Medulla oblongata (tissue), 1 donor: ENCODE results near the gene PTPRN2.

Source experiments
- DNase-seq: peaks from one replicate; pipeline ENCODE4 v3.0.0-alpha.2; 2015; ENCODE audit errors: extremely low spot score

The PTPRN2 gene

GRCh38 chr7:157651366-157652160 lies 936.1 kb downstream of the PTPRN2 start:
- no peak for DNase-seq

DNA sequence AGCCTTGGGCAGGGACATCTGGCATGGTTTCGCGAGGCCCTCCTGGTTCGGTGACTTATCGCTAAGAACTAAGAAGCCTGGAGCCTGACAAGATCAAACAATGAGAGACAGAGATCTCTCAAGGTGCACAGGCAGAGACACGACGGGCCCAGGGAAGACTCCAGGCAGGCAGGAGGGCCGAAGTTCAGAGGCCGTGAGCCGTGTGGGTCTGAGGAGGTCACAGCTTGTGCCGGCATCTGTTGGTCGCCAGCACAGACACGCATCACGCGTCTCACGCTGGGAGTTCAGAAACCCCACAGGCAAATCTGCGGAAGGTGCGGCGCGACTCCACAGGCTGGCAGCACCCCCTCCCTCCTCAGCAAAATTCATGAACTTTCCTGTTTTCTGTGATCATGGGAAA lies 936.8 kb downstream of the PTPRN2 start:
- DNase-seq: no peak

- no peak for DNase-seq
Measured at GRCh38 chr7:157650131-157650631, 937.4 kb downstream of the PTPRN2 start.

DNA sequence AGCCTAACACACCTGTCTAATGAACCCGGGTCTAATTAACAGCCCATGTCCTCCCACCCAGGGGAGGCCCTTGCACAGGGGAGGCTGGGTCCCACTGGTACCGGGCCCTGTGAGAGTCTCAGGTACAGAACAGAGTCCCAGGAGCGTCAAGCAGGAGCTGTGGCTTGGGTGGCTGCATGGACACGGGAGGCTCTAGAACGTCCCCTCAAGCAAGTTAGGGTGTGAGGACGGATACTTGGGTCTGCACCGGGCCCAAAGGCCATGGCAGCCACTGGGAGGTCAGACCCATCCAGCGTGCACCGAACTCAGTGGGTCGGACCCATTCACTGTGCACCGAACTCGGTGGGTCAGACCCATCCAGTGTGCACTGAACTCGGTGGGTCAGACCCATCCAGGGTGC lies 941.1 kb downstream of the PTPRN2 start:
- DNase-seq: no peak

DNA sequence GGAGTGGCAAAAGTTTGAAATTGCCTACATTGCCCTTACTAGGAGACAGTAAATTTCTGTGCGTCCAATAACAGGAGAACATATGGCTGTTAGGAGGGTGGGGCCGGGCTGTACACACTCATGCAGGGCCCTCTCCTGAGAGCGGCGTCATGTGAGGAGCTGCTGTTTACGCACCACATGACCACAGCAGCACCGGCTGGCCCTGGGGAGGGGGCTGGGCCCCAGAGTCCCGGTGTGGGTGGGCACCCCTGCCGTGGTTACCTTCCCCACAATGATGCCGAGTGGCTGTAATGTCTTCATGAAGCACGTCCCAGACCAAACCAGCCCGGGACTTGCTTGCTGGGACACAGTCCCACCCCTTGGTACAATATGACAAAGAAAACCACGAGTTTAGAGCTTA lies 942.1 kb downstream of the PTPRN2 start:
- no peak for DNase-seq

GRCh38 chr7:157644946-157645345 lies 942.7 kb downstream of the PTPRN2 start:
- DNase-seq: no peak

DNA sequence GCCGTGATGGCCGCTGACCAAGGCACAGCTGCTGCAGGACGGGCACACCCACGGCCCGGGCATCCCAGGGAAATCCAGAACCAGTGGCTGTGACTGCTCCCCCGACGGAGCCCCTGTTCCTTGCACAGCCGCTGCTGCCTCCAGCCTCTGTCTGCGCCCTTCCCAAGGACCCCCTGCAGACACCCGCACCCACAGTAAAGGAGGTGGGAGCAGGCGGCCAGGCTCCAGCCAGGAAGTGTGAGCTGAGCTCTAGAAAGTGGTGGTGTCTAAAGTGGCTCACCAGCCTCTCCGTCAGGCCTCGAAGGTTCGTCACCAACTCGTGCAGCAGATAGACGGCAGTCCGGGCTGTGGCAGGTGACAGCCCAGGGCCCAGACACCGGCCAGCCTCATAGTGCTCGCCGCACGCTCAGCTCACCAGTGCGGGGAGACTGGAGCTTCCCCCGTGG lies 944.1 kb downstream of the PTPRN2 start:
- no peak for DNase-seq

GRCh38 chr7:157641866-157642265 lies 945.8 kb downstream of the PTPRN2 start:
- DNase-seq: no peak

- no peak for DNase-seq
Measured at GRCh38 chr7:157640144-157640543, 947.5 kb downstream of the PTPRN2 start.

DNA sequence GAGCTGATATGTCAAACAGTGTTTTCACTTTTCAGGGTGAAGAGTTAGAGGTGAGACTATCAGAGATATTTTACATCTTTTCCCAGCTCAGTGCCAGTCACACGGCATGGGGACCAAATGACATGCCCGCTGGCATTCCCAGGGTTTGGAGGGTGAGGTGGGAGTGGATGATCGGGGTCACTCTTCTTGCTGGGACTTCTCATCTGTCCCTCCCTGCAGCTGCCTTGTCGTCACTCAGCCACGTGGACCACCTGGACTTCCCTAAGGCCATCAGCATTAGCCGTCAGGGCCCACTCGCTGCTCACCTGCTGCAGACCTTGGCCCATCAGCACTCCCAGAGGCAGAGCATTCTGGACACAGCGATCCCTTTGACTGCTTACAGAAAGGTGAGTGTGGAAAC lies 949.1 kb downstream of the PTPRN2 start:
- no peak for DNase-seq

- DNase-seq: peak; percentile 10
Measured at GRCh38 chr7:157637216-157637949, 950.2 kb downstream of the PTPRN2 start.

DNA sequence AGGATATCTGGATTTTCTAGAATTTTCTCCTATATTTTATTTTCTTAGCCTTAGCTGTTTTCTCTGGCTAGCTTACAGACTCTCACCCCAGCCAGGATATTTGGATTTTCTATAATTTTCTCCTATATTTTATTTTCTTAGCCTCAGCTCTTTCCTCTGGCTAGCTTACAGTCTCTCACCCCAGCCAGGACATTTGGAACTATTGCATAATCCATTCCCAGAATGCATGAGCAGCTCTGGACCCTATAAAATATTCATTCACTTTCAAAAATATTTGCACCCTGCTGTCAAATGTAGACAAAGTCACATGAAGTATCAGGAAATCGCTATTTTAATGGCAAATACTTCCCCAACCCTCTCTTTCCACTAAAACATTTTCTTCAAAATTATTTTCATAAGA lies 952.0 kb downstream of the PTPRN2 start:
- DNase-seq: no peak

DNA sequence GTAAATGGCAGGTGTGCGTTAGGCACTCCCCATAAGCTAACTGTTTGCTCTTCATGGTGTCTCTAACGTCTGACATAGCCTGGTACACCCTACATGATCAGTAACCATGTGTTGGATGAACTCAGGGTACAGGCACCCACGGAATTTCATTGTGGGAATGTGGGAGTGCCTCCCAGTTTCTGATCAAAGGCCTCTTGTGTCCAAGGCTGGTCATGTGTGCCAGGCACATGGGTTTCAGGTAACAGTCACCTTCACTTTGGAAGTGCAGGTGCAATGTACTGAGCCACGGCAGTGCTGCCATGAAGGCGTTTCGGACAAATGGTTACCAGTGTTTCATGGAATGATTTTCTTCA lies 952.5 kb downstream of the PTPRN2 start:
- no peak for DNase-seq

DNA sequence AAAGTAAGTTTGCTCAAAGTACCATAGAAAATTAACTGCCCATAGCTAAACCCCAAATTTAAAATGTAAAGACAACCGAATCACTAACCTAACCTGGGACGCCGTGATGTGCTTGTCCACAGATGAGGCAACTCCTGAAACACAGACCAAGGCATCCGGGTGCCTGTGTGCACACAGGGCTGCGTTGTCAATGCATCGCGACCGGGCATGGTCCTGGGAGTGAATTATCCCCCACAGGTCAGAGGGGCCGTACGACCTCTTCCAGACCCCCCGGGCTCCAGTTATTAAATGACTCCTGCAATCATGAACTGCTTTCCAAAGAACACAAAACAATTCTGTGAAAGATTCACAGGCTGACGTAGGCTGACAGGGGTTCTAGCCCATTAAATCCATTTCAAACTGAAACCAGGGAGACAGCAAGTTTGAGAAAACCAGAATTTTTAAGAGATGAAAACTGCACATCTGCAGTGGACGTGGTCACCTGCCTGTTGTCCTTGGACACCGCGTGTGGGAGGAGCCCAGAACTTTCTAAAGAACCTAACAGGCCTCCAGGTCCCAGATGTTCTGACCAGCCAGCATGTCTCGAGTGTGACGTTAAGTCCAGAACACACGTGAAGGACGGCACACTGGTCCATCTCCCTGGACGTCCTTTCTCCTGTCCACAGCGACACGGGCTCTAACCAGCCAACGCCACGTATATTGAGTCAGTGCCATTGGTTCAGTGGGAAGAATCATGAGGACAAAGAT lies 953.0 kb downstream of the PTPRN2 start:
- DNase-seq: no peak

- DNase-seq: no peak
Measured at GRCh38 chr7:157633465-157634185, 954.0 kb downstream of the PTPRN2 start.

DNA sequence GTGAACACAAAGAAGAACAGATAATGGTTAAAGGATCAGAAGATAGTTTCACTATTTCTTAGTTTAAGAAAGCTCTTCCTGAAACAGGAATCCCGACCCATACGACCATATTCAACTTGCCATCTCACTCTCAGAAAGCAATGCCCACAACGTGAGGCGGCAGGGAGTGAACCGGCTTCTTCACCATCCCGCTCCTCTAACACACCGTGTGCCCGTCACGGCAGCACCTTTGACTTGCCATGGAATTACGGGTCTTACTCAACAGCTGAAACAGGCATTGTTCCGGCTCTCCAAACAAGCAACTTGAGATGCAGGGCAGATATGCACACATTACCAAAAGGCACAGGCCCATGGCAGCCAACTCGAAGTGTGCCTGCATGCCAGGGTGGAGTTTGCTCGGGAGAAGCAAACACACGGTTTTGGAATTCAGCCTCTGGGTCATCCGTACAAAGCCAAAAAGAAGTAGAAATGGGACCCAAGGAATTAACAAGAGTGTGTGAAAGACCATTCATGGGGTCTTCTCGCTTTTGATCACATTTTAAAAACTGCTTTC lies 957.2 kb downstream of the PTPRN2 start:
- DNase-seq: no peak

- no peak for DNase-seq
Measured at GRCh38 chr7:157628456-157628855, 959.2 kb downstream of the PTPRN2 start.

- DNase-seq: no peak
Measured at GRCh38 chr7:157627646-157628045, 960.0 kb downstream of the PTPRN2 start.

DNA sequence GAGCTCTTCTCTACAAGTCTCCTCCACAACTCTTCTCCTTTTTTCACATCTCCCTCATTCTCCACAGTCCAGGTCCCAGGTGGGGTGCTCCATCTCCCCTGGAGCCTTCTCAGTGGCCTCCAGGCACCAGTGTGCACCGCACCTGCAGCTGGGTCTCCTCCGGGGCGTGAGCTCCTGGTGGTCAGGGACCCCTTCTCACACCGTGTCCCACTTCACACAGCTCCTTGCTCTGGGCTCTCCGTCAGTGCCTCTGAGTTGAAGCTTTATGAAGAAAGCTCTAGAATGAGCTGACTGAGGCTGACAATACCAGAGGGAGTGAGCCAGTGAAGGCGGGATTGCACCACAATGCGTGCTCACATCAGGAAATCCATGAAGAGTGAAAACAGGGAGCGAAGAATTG lies 960.6 kb downstream of the PTPRN2 start:
- no peak for DNase-seq

DNA sequence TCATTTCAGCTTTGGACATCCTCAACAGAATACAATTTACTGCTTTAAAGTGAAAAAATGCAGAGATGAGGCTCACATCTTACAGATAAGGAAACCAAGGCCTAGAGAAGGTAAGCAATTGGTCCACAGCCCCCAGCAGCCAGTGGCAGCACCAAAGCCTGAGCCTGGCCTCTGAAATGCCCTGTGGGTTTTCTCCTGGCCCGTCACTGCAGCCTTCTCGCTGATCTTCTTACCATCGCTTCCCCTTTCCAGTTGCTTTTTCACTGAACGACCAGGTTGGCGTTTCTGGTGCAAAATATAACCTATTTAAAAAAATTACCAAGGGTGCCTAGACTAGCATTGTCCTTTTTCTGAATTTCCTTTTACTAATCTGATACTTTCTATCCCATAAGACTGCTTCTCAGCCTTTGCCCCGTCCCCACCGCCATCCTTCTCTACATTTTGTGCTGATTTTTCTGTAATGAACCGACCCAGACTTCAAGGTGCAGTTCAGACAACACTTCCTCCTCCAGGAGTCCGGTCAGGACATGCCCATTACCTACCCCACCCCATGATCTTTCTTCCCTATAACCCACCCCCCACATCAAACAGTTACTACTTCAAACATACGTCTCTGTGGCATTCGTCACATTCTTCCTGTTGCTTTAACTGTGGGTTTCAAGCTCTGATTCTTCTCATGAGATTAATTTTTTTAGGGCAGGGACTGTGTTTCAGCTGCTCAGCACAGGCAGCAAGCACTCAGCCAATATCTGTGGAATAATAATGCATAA lies 961.5 kb downstream of the PTPRN2 start:
- DNase-seq: no peak

GRCh38 chr7:157623556-157623955 lies 964.1 kb downstream of the PTPRN2 start:
- no peak for DNase-seq
